ENCODE data around the gene PPM1H. TPM values are rescaled to one million over a fixed set of nuclear protein-coding genes. Genes with fewer than 3 reads are reported as not detected.
"Not testable (repeated sequence)": the region's sequence is repeated elsewhere in the genome, so short reads cannot be mapped to it uniquely, and the experiment has no call there.

Gene PPM1H
- total RNA-seq, 4 donors from 2014 or later = 1.1 to 2.4 (median 1.7) TPM

- H3K4me3 ChIP-seq (ENCODE audit: low read depth, poor library complexity, severe bottlenecking) = no peak overlapping the region
- WGBS, 2 donors = 69 to 82% methylated on average over 5 of the region's 5 CpGs
- TF ChIP-seq, protein P1, sequence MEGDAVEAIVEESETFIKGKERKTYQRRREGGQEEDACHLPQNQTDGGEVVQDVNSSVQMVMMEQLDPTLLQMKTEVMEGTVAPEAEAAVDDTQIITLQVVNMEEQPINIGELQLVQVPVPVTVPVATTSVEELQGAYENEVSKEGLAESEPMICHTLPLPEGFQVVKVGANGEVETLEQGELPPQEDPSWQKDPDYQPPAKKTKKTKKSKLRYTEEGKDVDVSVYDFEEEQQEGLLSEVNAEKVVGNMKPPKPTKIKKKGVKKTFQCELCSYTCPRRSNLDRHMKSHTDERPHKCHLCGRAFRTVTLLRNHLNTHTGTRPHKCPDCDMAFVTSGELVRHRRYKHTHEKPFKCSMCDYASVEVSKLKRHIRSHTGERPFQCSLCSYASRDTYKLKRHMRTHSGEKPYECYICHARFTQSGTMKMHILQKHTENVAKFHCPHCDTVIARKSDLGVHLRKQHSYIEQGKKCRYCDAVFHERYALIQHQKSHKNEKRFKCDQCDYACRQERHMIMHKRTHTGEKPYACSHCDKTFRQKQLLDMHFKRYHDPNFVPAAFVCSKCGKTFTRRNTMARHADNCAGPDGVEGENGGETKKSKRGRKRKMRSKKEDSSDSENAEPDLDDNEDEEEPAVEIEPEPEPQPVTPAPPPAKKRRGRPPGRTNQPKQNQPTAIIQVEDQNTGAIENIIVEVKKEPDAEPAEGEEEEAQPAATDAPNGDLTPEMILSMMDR (IDR thresholded peaks at IDR 0.05) = no peak
- no peak for TF ChIP-seq POLR2A (IDR thresholded peaks at IDR 0.05)
- peak in 1 of 2 donors; percentile 60 for DNase-seq (ENCODE audit: low spot score in 2 of 2)
- intact Hi-C loops (cut with DNase I; ENCODE audit: low total_unique reads) = no loop called here
These were observed 173.3 kb downstream of the PPM1H start for GRCh38 chr12:62761658-62762057.

DNA sequence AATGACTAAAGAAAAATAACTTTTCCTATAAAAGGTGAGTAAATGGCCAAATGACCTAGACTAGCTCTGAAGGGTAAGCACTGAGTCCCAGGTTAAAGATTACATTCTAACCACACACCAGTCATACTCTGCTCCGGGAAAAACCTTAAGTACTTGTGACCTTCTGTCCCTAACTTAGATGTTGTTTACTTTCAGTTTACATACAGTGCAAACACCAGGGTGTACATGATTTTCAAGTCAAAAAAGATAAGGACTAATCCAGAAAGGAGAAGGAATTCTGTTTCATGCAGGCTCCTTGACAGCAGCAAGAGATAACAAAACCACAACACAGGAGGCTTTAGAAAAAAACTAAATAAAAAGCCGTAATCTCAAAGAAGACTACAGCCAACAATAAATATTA is 174.2 kb downstream of the PPM1H start:
- TF ChIP-seq, protein P1 (IDR thresholded peaks at IDR 0.05) = no peak
- no peak for TF ChIP-seq POLR2A (IDR thresholded peaks at IDR 0.05)
- no peak for DNase-seq (ENCODE audit: low spot score in 2 of 2)
- intact Hi-C loops (cut with DNase I; ENCODE audit: low total_unique reads) = no loop called here
- H3K4me3 ChIP-seq (ENCODE audit: low read depth, poor library complexity, severe bottlenecking) = no peak overlapping the region
- WGBS, 2 donors = 71 to 73% methylated on average over 2 of the region's 2 CpGs

GRCh38 chr12:62760341-62760740 is 174.6 kb downstream of the PPM1H start:
- WGBS, 2 donors = 33 to 82% methylated on average over 3 of the region's 3 CpGs
- H3K4me3 ChIP-seq (ENCODE audit: low read depth, poor library complexity, severe bottlenecking); DNase-seq (ENCODE audit: low spot score in 2 of 2); intact Hi-C loops (cut with DNase I; ENCODE audit: low total_unique reads): not testable (repeated sequence)

DNA sequence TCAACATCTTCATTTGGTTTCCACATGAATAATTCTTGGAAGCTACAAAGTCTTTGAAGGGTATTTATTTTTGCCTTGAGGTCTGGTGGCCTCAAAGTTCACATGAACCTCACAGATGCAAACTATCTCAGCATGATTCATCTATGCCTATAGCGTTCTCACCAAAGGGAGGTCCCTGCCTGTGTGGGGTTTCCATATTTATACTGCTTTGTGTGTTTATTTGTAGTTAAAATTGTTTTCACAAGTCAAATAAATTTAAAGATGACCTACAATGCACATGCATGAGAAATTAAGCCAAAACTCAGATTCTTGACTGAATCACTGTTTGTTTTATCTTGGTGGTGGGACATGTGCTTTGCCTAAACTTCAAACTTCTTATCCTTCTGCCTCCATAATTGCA is 176.7 kb downstream of the PPM1H start:
- 71 to 73% methylated on average over 1 of the region's 1 CpG for whole genome bisulfite sequencing, 2 donors
- no peak for DNase-seq (ENCODE audit: low spot score in 2 of 2)
- no peak for TF ChIP-seq POLR2A (IDR thresholded peaks at IDR 0.05)
- TF ChIP-seq, protein P1 (IDR thresholded peaks at IDR 0.05) = no peak
- intact Hi-C loops (cut with DNase I; ENCODE audit: low total_unique reads) = no loop called here
- H3K4me3 ChIP-seq (ENCODE audit: low read depth, poor library complexity, severe bottlenecking) = no peak overlapping the region

DNA sequence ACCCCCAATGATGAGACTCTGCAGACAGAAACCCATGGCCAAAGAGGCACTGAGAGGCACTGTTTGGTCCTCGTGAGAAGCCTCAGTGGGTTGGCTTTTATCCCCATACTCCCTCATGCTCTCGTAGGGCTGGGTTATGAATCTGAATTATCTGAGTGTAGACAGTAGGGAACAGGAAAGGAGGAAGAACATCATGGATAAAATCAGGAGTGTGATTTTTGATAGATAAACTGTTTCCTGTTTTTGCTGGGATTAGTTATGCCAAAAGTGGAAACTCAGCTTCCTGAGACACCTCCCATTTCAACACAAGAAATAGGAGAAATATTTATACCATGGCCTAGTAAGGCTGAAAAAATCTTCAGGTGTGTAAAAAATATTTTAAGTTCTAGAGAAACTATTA is 177.9 kb downstream of the PPM1H start:
- H3K4me3 ChIP-seq (ENCODE audit: low read depth, poor library complexity, severe bottlenecking) = no peak overlapping the region
- 82 to 87% methylated on average over 2 of the region's 2 CpGs for WGBS, 2 donors
- no peak for TF ChIP-seq POLR2A (IDR thresholded peaks at IDR 0.05)
- TF ChIP-seq, protein P1 (IDR thresholded peaks at IDR 0.05) = no peak
- no peak for DNase-seq (ENCODE audit: low spot score in 2 of 2)
- intact Hi-C loops (cut with DNase I; ENCODE audit: low total_unique reads) = no loop called here

DNA sequence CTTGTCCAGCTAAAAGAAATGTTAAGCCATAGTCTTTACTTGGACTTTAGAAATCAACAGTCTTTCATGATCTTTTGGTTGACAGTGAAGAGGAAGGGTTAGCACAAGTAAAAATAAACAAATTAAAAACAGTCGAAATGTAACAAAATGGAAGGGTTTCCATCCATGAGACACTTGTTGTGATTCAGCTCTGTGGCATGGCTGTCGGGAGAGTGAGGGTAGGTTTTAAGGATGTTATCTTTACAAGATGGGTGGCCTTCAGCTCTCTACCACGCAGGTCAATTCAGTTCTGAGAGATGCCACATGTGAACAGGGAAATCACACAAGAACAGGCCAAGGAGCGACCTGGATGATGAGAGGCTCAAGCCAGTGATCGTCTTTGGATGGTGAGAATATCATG is 180.2 kb downstream of the PPM1H start:
- no peak for TF ChIP-seq POLR2A (IDR thresholded peaks at IDR 0.05)
- TF ChIP-seq, protein P1 (IDR thresholded peaks at IDR 0.05) = no peak
- DNase-seq (ENCODE audit: low spot score in 2 of 2) = no peak
- WGBS, 2 donors = 96 to 97% methylated on average over 5 of the region's 5 CpGs
- intact Hi-C loops (cut with DNase I; ENCODE audit: low total_unique reads) = no loop called here
- H3K4me3 ChIP-seq (ENCODE audit: low read depth, poor library complexity, severe bottlenecking) = no peak overlapping the region

Data from lower leg skin (tissue), 4 donors.